B cell (primary cell): ENCODE results near the gene CYTIP. TPM values are rescaled to one million over a fixed set of nuclear protein-coding genes. Genes with fewer than 3 reads are reported as not detected.

ENCODE experiments used
- ATAC-seq: fragments of 200-7000 bp; cut with Tn5 transposase; one replicate; pipeline ENCODE4 v1.10.0; 2021; ENCODE audit warnings: low read depth, mild to moderate bottlenecking, moderate number of reproducible peaks, moderate library complexity
- CTCF ChIA-PET: fragments of 350-600 bp; sonication (Branson Sonifier 250); formaldehyde crosslinking; loops from one replicate; lab custom pipeline; 2021; ENCODE audit warnings: antibody characterized with exemption, inconsistent platforms; lab: Charles Lee
- POLR2A ChIA-PET: fragments of 350-600 bp; sonication (Branson Sonifier 250); formaldehyde crosslinking; loops from one replicate; lab custom pipeline; 2021; ENCODE audit warnings: antibody characterized with exemption; lab: Charles Lee
- DNase-seq: peaks from one replicate; pipeline ENCODE4 v3.0.0; 2013
- H2AFZ ChIP-seq: 2 replicates; pipeline ENCODE4 v1.6.1; 2012; ENCODE audit warnings: mild to moderate bottlenecking, low read depth, low read length; ENCODE audit not compliant: insufficient read depth, poor library complexity, severe bottlenecking
- H3K27ac ChIP-seq, 2 donors: 1 replicate in 1 of 2; 2 replicates in 1 of 2; pipeline ENCODE4 v1.5.1; 2012 to 2013; ENCODE audit warnings: low read length in 2 of 2, mild to moderate bottlenecking in 2 of 2, moderate library complexity in 1 of 2
- H3K27me3 ChIP-seq, 4 experiments: fragments of 200-600 bp in 1 of 4; sonication (generic) in 1 of 4; replicated peaks in 1 of 4; 1 replicate in 2 of 4; 2 replicates in 2 of 4; pipeline versions ENCODE4 v1.6.1 to v1.7.0; 2013 to 2016; ENCODE audit warnings: low read length in 3 of 4, mild to moderate bottlenecking in 2 of 4, mixed read lengths in 1 of 4, moderate library complexity in 1 of 4; ENCODE audit not compliant: insufficient read depth in 4 of 4, control insufficient read depth in 3 of 4; ENCODE audit errors: control extremely low read depth in 1 of 4
- H3K36me3 ChIP-seq, 2 experiments: replicated peaks in 1 of 2; 1 replicate in 1 of 2; 2 replicates in 1 of 2; pipeline versions ENCODE4 v1.6.1 to v1.7.1; 2013; ENCODE audit warnings: low read length in 1 of 2; ENCODE audit not compliant: insufficient read depth in 2 of 2, control insufficient read depth in 1 of 2; ENCODE audit errors: control extremely low read depth in 1 of 2, extremely low read depth in 1 of 2
- H3K4me1 ChIP-seq, 2 donors: fragments of 200-600 bp in 1 of 2; sonication (generic) in 1 of 2; 1 replicate in 1 of 2; 2 replicates in 1 of 2; pipeline versions ENCODE4 v1.5.1 to v1.6.1; 2013 to 2017; ENCODE audit warnings: low read length in 2 of 2; ENCODE audit not compliant: control insufficient read depth in 2 of 2, insufficient read depth in 2 of 2
- H3K4me2 ChIP-seq: replicated peaks from 2 replicates; pipeline ENCODE3; 2012; ENCODE audit warnings: mild to moderate bottlenecking, low read depth, low read length; ENCODE audit not compliant: poor library complexity, severe bottlenecking
- H3K4me3 ChIP-seq, 5 experiments: fragments of 200-600 bp in 1 of 5; sonication (generic) in 1 of 5; 1 replicate in 3 of 5; 2 replicates in 2 of 5; pipeline versions ENCODE4 v1.5.1 to v1.7.0; 2011 to 2016; ENCODE audit warnings: low read length in 4 of 5, mild to moderate bottlenecking in 4 of 5, low read depth in 2 of 5, control low read depth in 1 of 5, moderate library complexity in 1 of 5; ENCODE audit not compliant: insufficient read depth in 1 of 5; ENCODE audit errors: control extremely low read depth in 1 of 5, extremely low read depth in 1 of 5
- H3K79me2 ChIP-seq: fragments of 200-600 bp; sonication (generic); one replicate; pipeline ENCODE4 v1.6.0; 2016; ENCODE audit warnings: low read length; ENCODE audit not compliant: control insufficient read depth, insufficient read depth
- H3K9ac ChIP-seq: fragments of 200-600 bp; sonication (generic); 2 replicates; pipeline ENCODE4 v1.6.1; 2017; ENCODE audit warnings: mild to moderate bottlenecking, low read length, moderate library complexity
- H3K9me3 ChIP-seq, 3 donors: one replicate each; pipeline versions ENCODE4 v1.6.1 to v1.7.1; 2013; ENCODE audit warnings: low read length in 2 of 3; ENCODE audit not compliant: control insufficient read depth in 2 of 3, insufficient read depth in 1 of 3; ENCODE audit errors: control extremely low read depth in 1 of 3
- H4K20me1 ChIP-seq: 2 replicates; pipeline ENCODE4 v1.6.0; 2012; ENCODE audit warnings: mild to moderate bottlenecking, low read length; ENCODE audit not compliant: insufficient read depth, control insufficient read depth, poor library complexity, severe bottlenecking
- H3K27ac Mint-ChIP-seq: one replicate; pipeline ENCODE4 v1.8.0; 2021; ENCODE audit warnings: mixed read lengths
- H3K27me3 Mint-ChIP-seq: one replicate; pipeline ENCODE4 v1.8.0; 2021; ENCODE audit warnings: mixed read lengths
- H3K4me1 Mint-ChIP-seq: one replicate; pipeline ENCODE4 v1.8.0; 2021; ENCODE audit warnings: mixed read lengths
- H3K4me3 Mint-ChIP-seq: one replicate; pipeline ENCODE4 v1.8.0; 2021; ENCODE audit warnings: mixed read lengths
- H3K9me3 Mint-ChIP-seq: one replicate; pipeline ENCODE4 v1.8.0; 2022; ENCODE audit warnings: mixed read lengths; ENCODE audit not compliant: insufficient read depth
- CTCF ChIP-seq: fragments of 200-600 bp; IDR thresholded peaks from one replicate; pipeline ENCODE4 v1.8.0; 2022; ENCODE audit warnings: antibody characterized with exemption, mild to moderate bottlenecking
- EZH2 ChIP-seq: IDR thresholded peaks from 2 replicates; pipeline ENCODE4 v1.6.1; 2012; ENCODE audit warnings: borderline replicate concordance, low read depth, mild to moderate bottlenecking, moderate library complexity, low read length; ENCODE audit not compliant: insufficient read depth, poor library complexity, severe bottlenecking
- WGBS: methylation state at CpG from one replicate; pipeline ENCODE4 v1.1.5; 2013; ENCODE audit warnings: missing lambda C conversion rate; ENCODE audit not compliant: insufficient coverage; 5-methylcytosine and 5-hydroxymethylcytosine counted together
- intact Hi-C: fragments of 100-400 bp; cut with micrococcal nuclease; formaldehyde crosslinking; loops from one replicate; pipeline ENCODE4 v1.10.0; 2022
- polyA plus RNA-seq: library from polyadenylated mRNA; depleted of rRNA; stranded (reverse); fragments of >200 nt; gene quantifications from 2 replicates; pipeline ENCODE4 v1.2.3, GENCODE V29; 2012
- total RNA-seq, 2 donors: library from RNA; stranded (reverse); fragments of 120-200 nt in 1 of 2; gene quantifications; 1 replicate in 1 of 2; 2 replicates in 1 of 2; pipeline versions ENCODE4 v1.2.3 to v1.2.4, GENCODE V29; 2013 to 2022

Gene CYTIP
- total and polyA plus RNA-seq, 2 donors (not counting 1 experiment from before 2014, with no cell fraction given) = 73.0 to 327 TPM

GRCh38 chr2:157420771-157421323 is 23.0 kb downstream of the CYTIP start:
- peak overlapping the region; percentile 16 for H3K9ac ChIP-seq
- H3K36me3 ChIP-seq = peaks cover 0 to 90% of the 10 kb centered on the region in 2 experiments
- H3K27me3 ChIP-seq = no peaks in the 10 kb centered on the region
- H3K27ac ChIP-seq = peak overlapping the region; percentile 58 to 88
- peak overlapping the region; percentile 78 for H3K4me3 Mint-ChIP-seq
- no peaks in the 10 kb centered on the region for H4K20me1 ChIP-seq
- no peak for TF ChIP-seq CTCF
- TF ChIP-seq EZH2 = no peak
- peaks cover 3 to 6% (median 3%) of the 10 kb centered on the region in 3 donors for H3K9me3 ChIP-seq
- H3K79me2 ChIP-seq = peaks cover 51% of the 10 kb centered on the region
- no peak overlapping the region for H2AFZ ChIP-seq
- intact Hi-C loops = loop anchor here (1.0 to 2.0 kb wide), 3 partner anchors 17 to 94 kb away; no protein-coding TSS in a partner anchor
- no peaks in the 10 kb centered on the region for H3K27me3 Mint-ChIP-seq
- ChIA-PET POLR2A (interaction anchor here (0.9 to 3.4 kb wide), 5 partner anchors 10 to 22 kb away, joined by 3 to 27 read pairs (median 5); no protein-coding TSS in a partner anchor), CTCF (interaction anchor here (0.7 to 5.2 kb wide), 14 partner anchors 9 to 414 kb away, joined by 3 to 56 read pairs (median 4); partner anchors contain the start of genes CYTIP and ERMN)
- DNase-seq (peak; percentile 77), ATAC-seq (peak; percentile 71)
- peak overlapping the region; percentile 50 for H3K4me2 ChIP-seq
- peaks cover 49 to 52% of the 10 kb centered on the region in 2 donors for H3K4me1 ChIP-seq
- H3K4me3 ChIP-seq = no peak overlapping the region
- peaks cover 57% of the 10 kb centered on the region for H3K4me1 Mint-ChIP-seq
- no peaks in the 10 kb centered on the region for H3K9me3 Mint-ChIP-seq
- 0% methylated on average over 1 of the region's 4 CpGs for WGBS
- H3K27ac Mint-ChIP-seq = peak overlapping the region; percentile 94

- peaks cover 72% of the 10 kb centered on the region for H3K4me1 Mint-ChIP-seq
- Histone ChIP-seq H4K20me1 (no peaks in the 10 kb centered on the region), H3K27ac (peak overlapping the region; percentile 59 to 88), H3K4me3 (no peak overlapping the region), H3K27me3 (no peaks in the 10 kb centered on the region), H3K36me3 (peaks cover 4 to 89% of the 10 kb centered on the region in 2 experiments), H3K79me2 (peaks cover 48% of the 10 kb centered on the region), H2AFZ (no peak overlapping the region), H3K9me3 (peaks cover 0 to 6% (median 0%) of the 10 kb centered on the region in 3 donors), H3K4me1 (peaks cover 59 to 65% of the 10 kb centered on the region in 2 donors), H3K4me2 (peak overlapping the region; percentile 55), H3K9ac (no peak overlapping the region)
- H3K9me3 Mint-ChIP-seq = no peaks in the 10 kb centered on the region
- WGBS = 90% methylated on average over 10 of the region's 12 CpGs
- peak overlapping the region; percentile 83 for H3K27ac Mint-ChIP-seq
- no peaks in the 10 kb centered on the region for H3K27me3 Mint-ChIP-seq
- DNase-seq (no peak), ATAC-seq (no peak)
- peak overlapping the region; percentile 57 for H3K4me3 Mint-ChIP-seq
- CTCF ChIA-PET = interaction anchor here (1.0 to 5.2 kb wide), 9 partner anchors 8 to 92 kb away, joined by 3 to 56 read pairs (median 9); partner anchors contain the start of gene ERMN
- no peak for TF ChIP-seq CTCF
- TF ChIP-seq EZH2 = no peak
- POLR2A ChIA-PET = interaction anchor here (0.6 to 1.6 kb wide), 4 partner anchors 18 to 72 kb away, joined by 3 to 11 read pairs (median 4); no protein-coding TSS in a partner anchor
- intact Hi-C loops = no loop called here
These were observed 24.8 kb downstream of the CYTIP start for GRCh38 chr2:157419031-157419575.
